ENCODE results near the gene LRRC8A.
"Not testable (repeated sequence)": the region's sequence is repeated elsewhere in the genome, so short reads cannot be mapped to it uniquely, and the experiment has no call there.

The LRRC8A gene

GRCh38 chr9:128947527-128948301 lies 65.8 kb downstream of the LRRC8A start, which contains the start of the genes DOLK and NUP188:
TSS of gene DOLK (minus strand) at chr9:128947603. CDS start at chr9:128947303, 300 bp downstream.
TSS of gene NUP188 (plus strand) at chr9:128947699. CDS start at chr9:128947720, 21 bp downstream.
- TF ChIP-seq POLR2A (IDR thresholded peaks at IDR 0.05; ENCODE audit: extremely low read depth, insufficient read length) = peak; percentile 96
- no peak for TF ChIP-seq CTCF (IDR thresholded peaks at IDR 0.05; ENCODE audit: low read depth, low read length)
- peak; percentile 98 for TF ChIP-seq MAX (IDR thresholded peaks at IDR 0.05; ENCODE audit: low read depth, low read length)
- TF ChIP-seq MYC (IDR thresholded peaks at IDR 0.05; ENCODE audit: low read depth, low read length) = peak; percentile 82
- peak within 1 kb of the TSS; percentile 87 for H3K4me3 ChIP-seq (ENCODE audit: low read depth, low read length)
- peak; percentile 94 for DNase-seq (ENCODE audit: low read depth)

DNA sequence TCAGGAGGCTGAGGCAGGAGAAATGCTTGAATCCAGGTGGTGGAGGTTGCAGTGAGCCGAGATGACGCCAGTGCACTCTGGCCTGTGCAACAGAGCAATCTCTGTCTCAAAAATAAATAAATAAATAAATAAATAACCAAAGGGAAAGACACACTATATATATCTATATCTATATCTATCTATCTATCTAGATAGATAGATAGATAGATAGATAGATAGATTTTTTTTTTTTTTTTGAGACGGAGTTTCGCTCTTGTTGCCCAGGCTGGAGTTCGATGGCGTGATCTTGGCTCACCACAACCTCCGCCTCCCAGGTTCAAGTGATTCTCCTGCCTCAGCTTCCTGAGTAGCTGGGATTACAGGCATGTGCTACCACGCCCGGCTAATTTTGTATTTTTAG lies 79.5 kb downstream of the LRRC8A start:
- not testable (repeated sequence) for DNase-seq (ENCODE audit: low read depth); H3K4me3 ChIP-seq (ENCODE audit: low read depth, low read length)
